Breast epithelium (tissue), 3 donors: Measurements from ENCODE around the gene IL24.
"Not testable (repeated sequence)": the region's sequence is repeated elsewhere in the genome, so short reads cannot be mapped to it uniquely, and the experiment has no call there.

ENCODE experiments used
- POLR2A ChIP-seq: fragments of 450-650 bp; IDR thresholded peaks from one replicate; pipeline ENCODE4 v1.6.1; 2016; ENCODE audit warnings: antibody characterized with exemption, mild to moderate bottlenecking, moderate library complexity
- TF ChIP-seq, protein P1 (sequence below), 3 donors: fragments of 450-650 bp; IDR thresholded peaks; one replicate each; pipeline ENCODE4 v1.5.1; 2016 to 2017; ENCODE audit warnings: antibody characterized with exemption in 3 of 3, mild to moderate bottlenecking in 3 of 3, moderate library complexity in 3 of 3

DNA sequence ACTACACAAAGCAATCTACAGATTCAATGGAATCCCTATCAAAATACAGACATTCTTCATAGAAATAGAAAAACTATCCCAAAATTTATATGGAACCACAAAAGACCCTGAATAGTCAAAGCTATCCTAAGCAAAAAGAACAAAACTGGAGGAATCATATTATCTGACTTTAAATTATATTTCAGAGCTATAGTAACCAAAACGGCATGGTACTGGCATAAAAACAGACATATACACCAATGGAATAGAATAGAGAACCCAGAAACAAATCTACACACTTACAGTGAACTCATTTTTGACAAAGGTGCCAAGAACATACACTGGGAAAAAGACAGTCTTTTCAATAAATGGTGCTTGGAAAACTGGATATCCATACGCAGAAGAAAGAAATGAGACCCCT lies 44.6 kb upstream of the IL24 start:
- TF ChIP-seq, protein P1, sequence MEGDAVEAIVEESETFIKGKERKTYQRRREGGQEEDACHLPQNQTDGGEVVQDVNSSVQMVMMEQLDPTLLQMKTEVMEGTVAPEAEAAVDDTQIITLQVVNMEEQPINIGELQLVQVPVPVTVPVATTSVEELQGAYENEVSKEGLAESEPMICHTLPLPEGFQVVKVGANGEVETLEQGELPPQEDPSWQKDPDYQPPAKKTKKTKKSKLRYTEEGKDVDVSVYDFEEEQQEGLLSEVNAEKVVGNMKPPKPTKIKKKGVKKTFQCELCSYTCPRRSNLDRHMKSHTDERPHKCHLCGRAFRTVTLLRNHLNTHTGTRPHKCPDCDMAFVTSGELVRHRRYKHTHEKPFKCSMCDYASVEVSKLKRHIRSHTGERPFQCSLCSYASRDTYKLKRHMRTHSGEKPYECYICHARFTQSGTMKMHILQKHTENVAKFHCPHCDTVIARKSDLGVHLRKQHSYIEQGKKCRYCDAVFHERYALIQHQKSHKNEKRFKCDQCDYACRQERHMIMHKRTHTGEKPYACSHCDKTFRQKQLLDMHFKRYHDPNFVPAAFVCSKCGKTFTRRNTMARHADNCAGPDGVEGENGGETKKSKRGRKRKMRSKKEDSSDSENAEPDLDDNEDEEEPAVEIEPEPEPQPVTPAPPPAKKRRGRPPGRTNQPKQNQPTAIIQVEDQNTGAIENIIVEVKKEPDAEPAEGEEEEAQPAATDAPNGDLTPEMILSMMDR (IDR thresholded peaks at IDR 0.05), result not testable (repeated sequence)
- not testable (repeated sequence) for TF ChIP-seq POLR2A
